K562 (cell line): ENCODE data around the gene AJM1. TPM values are rescaled to one million over a fixed set of nuclear protein-coding genes. Genes with fewer than 3 reads are reported as not detected.
"Not testable (repeated sequence)": the region's sequence is repeated elsewhere in the genome, so short reads cannot be mapped to it uniquely, and the experiment has no call there.

Experiments
- ATAC-seq: fragments of 200-7000 bp; cut with Tn5 transposase; 3 replicates; pipeline ENCODE4 v1.9.1; 2020; ENCODE audit warnings: moderate library complexity
- BruUV-seq: library from RNA; stranded (reverse); fragments of 400-500 nt; replicated peaks from 2 replicates; lab custom pipeline; 2021; lab: Mats Ljungman, UMichigan
- CTCF ChIA-PET: fragments of 300-600 bp; formaldehyde crosslinking; extraction: SDS; loops from one replicate; lab custom pipeline; 2021; ENCODE audit warnings: low intra/inter-chr PET ratio; lab: Yijun Ruan, JAX
- POLR2A ChIA-PET: fragments of 300-600, 350-650 bp; sonication (Branson Sonifier 250); formaldehyde crosslinking; extraction: SDS; loops from one replicate; lab custom pipeline; 2021; ENCODE audit warnings: antibody characterized with exemption, inconsistent platforms; lab: Yijun Ruan, JAX
- DNase-seq, 4 experiments: peaks; one replicate each; pipeline versions ENCODE4 v3.0.0 to v3.0.0-alpha.2; 2011 to 2018; ENCODE audit warnings: low spot score in 3 of 4, mixed read lengths in 3 of 4; ENCODE audit errors: extremely low read depth in 1 of 4
- FAIRE-seq: peaks from 2 replicates; lab custom pipeline; 2011; peaks lifted over from hg19 to GRCh38; lab: Jason Lieb, UNC
- H2AFZ ChIP-seq: 2 replicates; pipeline ENCODE4 v1.6.0; 2011; ENCODE audit warnings: low read depth, low read length, control low read depth, inconsistent platforms
- H3K27ac ChIP-seq: fragments of 200-600 bp; 3 replicates; pipeline ENCODE4 v1.8.0; 2011; ENCODE audit warnings: low read depth, mild to moderate bottlenecking, control low read depth, inconsistent platforms, low read length, moderate library complexity, mixed read lengths; ENCODE audit errors: extremely low read depth
- H3K27me3 ChIP-seq, 2 experiments: fragments of 300-600 bp in 1 of 2; 2 replicates in 1 of 2; 3 replicates in 1 of 2; pipeline versions ENCODE4 v1.6.0 to v1.8.0; 2011; ENCODE audit warnings: inconsistent platforms in 2 of 2, low read length in 2 of 2, mild to moderate bottlenecking in 1 of 2, mixed read lengths in 1 of 2, moderate library complexity in 1 of 2; ENCODE audit not compliant: control insufficient read depth in 2 of 2, insufficient read depth in 2 of 2
- H3K36me3 ChIP-seq: fragments of 300-600 bp; 3 replicates; pipeline ENCODE4 v1.8.0; 2011; ENCODE audit warnings: mild to moderate bottlenecking, low read length, inconsistent platforms; ENCODE audit not compliant: control insufficient read depth, insufficient read depth
- H3K4me1 ChIP-seq, 2 experiments: fragments of 200-600 bp in 1 of 2; replicated peaks in 1 of 2; 2 replicates in 1 of 2; 3 replicates in 1 of 2; pipeline versions ENCODE4 v1.5.1 to v1.8.0; 2011; ENCODE audit warnings: inconsistent platforms in 2 of 2, low read length in 2 of 2, mild to moderate bottlenecking in 1 of 2, mixed read lengths in 1 of 2, moderate library complexity in 1 of 2; ENCODE audit not compliant: control insufficient read depth in 2 of 2, insufficient read depth in 2 of 2
- H3K4me2 ChIP-seq: 2 replicates; pipeline ENCODE4 v1.6.1; 2011; ENCODE audit warnings: low read length, control low read depth, inconsistent platforms, mixed read lengths; ENCODE audit not compliant: insufficient read depth
- H3K4me3 ChIP-seq: fragments of 200-600 bp; sonication (generic), shearing (Covaris generic); 2 replicates; pipeline ENCODE4 v1.5.1; 2016; ENCODE audit warnings: control low read depth, inconsistent platforms
- H3K79me2 ChIP-seq: fragments of 200-600 bp; 3 replicates; pipeline ENCODE4 v1.8.0; 2011; ENCODE audit warnings: low read length, inconsistent platforms; ENCODE audit not compliant: control insufficient read depth, insufficient read depth
- H3K9ac ChIP-seq, 2 experiments: 2 replicates each; pipeline versions ENCODE4 v1.6.0 to v1.6.1; 2011; ENCODE audit warnings: low read depth in 2 of 2, low read length in 2 of 2, control low read depth in 1 of 2, inconsistent platforms in 1 of 2, mild to moderate bottlenecking in 1 of 2, mixed read lengths in 1 of 2; ENCODE audit not compliant: insufficient read depth in 1 of 2
- H3K9me1 ChIP-seq: one replicate; pipeline ENCODE4 v1.6.0; 2011; ENCODE audit warnings: inconsistent platforms, mild to moderate bottlenecking, low read length, moderate library complexity; ENCODE audit not compliant: control insufficient read depth, insufficient read depth
- H3K9me3 ChIP-seq: replicated peaks from 2 replicates; pipeline ENCODE4 v1.5.1; 2011; ENCODE audit warnings: low read depth, low read length, inconsistent platforms; ENCODE audit not compliant: control insufficient read depth, insufficient read depth
- H4K20me1 ChIP-seq: replicated peaks from 2 replicates; pipeline ENCODE4 v1.6.1; 2011; ENCODE audit warnings: low read length, inconsistent platforms, mixed read lengths; ENCODE audit not compliant: control insufficient read depth, insufficient read depth
- POLR2A ChIP-seq: fragments of 450-650 bp; conservative IDR thresholded peaks from 2 replicates; pipeline ENCODE4 v1.6.1; 2016
- POLR2G ChIP-seq: fragments of 200-400 bp; formaldehyde crosslinking; IDR thresholded peaks from 2 replicates; pipeline ENCODE4 v1.6.1; 2017; ENCODE audit warnings: low read depth, mild to moderate bottlenecking, antibody characterized with exemption, low read length, moderate library complexity
- RBM22 ChIP-seq: fragments of 200-400 bp; formaldehyde crosslinking; IDR thresholded peaks from 2 replicates; pipeline ENCODE4 v1.6.1; 2018; ENCODE audit warnings: low read length, low read depth; ENCODE audit not compliant: poor library complexity, severe bottlenecking
- SUPT5H ChIP-seq: fragments of 450-650 bp; IDR thresholded peaks from 2 replicates; pipeline ENCODE4 v1.6.1; 2016
- WGBS: fragments of 100-300 bp; shearing (Covaris generic); methylation state at CpG from one replicate; pipeline ENCODE4 v1.1.6; 2016; ENCODE audit warnings: low coverage, mixed read lengths; ENCODE audit not compliant: insufficient coverage; ENCODE audit errors: missing lambda C conversion rate; 5-methylcytosine and 5-hydroxymethylcytosine counted together
- in situ Hi-C: fragments of 300-500 bp; cut with MboI; formaldehyde crosslinking; loops from 4 replicates; pipeline ENCODE4 v1.15.0; 2018; ENCODE audit warnings: inconsistent platforms, mixed read lengths
- intact Hi-C: fragments of 100-400 bp; cut with micrococcal nuclease; formaldehyde crosslinking; loops from 2 replicates; pipeline ENCODE4 v1.14.2; 2022
- polyA plus RNA-seq, 8 experiments: library from polyadenylated mRNA; depleted of rRNA in 4 of 8; stranded (reverse) in 5 of 8; unstranded in 3 of 8; fragments of >200 nt; fragmentation: Nextera tagmentation in 2 of 8; fragmentation: Illumina TruSeq in 1 of 8; extraction: Ambion mirVana in 2 of 8; extraction: Trizol in 1 of 8; gene quantifications; 2 replicates each; pipeline versions ENCODE4 v1.2.1 to v1.2.3, GENCODE V29; 2011 to 2014; ENCODE audit warnings: inconsistent platforms in 1 of 8, missing spikeins in 1 of 8
- total RNA-seq, 7 experiments: library from RNA; depleted of rRNA in 6 of 7; stranded (reverse); fragments of >200 nt in 6 of 7; fragmentation: Illumina TruSeq in 2 of 7; extraction: Trizol in 2 of 7; gene quantifications; 2 replicates each; pipeline versions ENCODE4 v1.2.1 to v1.2.3, GENCODE V29; 2011 to 2021; ENCODE audit warnings: low replicate concordance in 1 of 7

Gene AJM1
- total and polyA plus RNA-seq, 9 of the 15 experiments (the other 6 are each of a cell fraction or from before 2014, with no cell fraction given): 0.01 to 3.7 (median 0.65) TPM; not detected in 1

GRCh38 chr9:136833381-136834048 lies 8.8 kb upstream of the AJM1 start:
- TF ChIP-seq RBM22 (peak; percentile 31), SUPT5H (0 out of 2 replicates have a peak, but pooled peaks have one; percentile 40), POLR2G (peak; percentile 64), POLR2A (0 out of 2 replicates have a peak, but pooled peaks have one; percentile 31)
- TF ChIP-seq, all 486 proteins: peak for 4; not testable (repeated sequence) for 482
- POLR2A ChIA-PET: interaction anchor here (0.6 to 1.7 kb wide), 5 partner anchors 10 to 107 kb away, joined by 3 to 8 read pairs (median 5); no protein-coding TSS in a partner anchor

More at GRCh38 chr9:136833381-136834048, 8.8 kb upstream of the AJM1 start:
- peaks cover 87% of the 10 kb centered on the region for H3K36me3 ChIP-seq
- H3K79me2 ChIP-seq, H3K27ac ChIP-seq, H3K4me2 ChIP-seq, H3K9me3 ChIP-seq, intact Hi-C loops, FAIRE-seq, H3K4me3 ChIP-seq, CTCF ChIA-PET, ATAC-seq, DNase-seq, H4K20me1 ChIP-seq, BruUV-seq, H2AFZ ChIP-seq, in situ Hi-C loops, H3K27me3 ChIP-seq, H3K9me1 ChIP-seq: not testable (repeated sequence)
- 90% methylated on average over 9 of the region's 16 CpGs for WGBS
- 0 out of 4 replicates have a peak overlapping the region, but pooled peaks of 1 of the 2 experiments have one; percentile 20 for H3K9ac ChIP-seq
- peaks cover 0 to 59% of the 10 kb centered on the region in 2 experiments; a peak in 2 of 5 replicates for H3K4me1 ChIP-seq
